GM12891 (cell line): ENCODE results near the gene ARPC5.

Source experiments
- POLR2A ChIP-seq: IDR thresholded peaks from 2 replicates; pipeline ENCODE4 v1.6.1; 2011; ENCODE audit warnings: low read depth, low read length, control low read depth
- POLR2AphosphoS5 ChIP-seq: IDR thresholded peaks from 2 replicates; pipeline ENCODE4 v1.6.1; 2011; ENCODE audit warnings: low read depth, low read length, control low read depth
- TAF1 ChIP-seq: IDR thresholded peaks from 2 replicates; pipeline ENCODE4 v1.6.1; 2011; ENCODE audit warnings: low read depth, low read length, control low read depth

DNA sequence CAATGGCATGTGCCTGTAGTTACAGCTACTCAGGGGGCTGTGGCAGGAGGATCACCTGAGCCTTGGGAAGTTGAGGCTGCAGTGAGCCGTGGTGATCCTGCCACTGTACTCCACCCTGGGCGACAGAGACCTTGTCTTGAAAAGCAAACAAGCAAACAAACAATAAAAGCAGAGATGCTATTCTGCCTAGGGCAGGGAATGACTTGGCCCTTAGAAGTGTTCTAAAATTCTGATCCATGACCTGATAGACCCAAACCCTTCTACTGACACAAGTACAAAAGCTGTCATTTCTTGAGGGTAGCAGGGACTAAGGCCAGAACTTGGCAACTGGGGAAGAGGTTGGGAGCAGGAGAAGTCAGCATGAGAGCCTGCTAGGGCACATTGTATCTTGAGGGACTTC lies 29.7 kb downstream of the ARPC5 start:
- TF ChIP-seq TAF1: no peak
- TF ChIP-seq POLR2A: no peak
- TF ChIP-seq POLR2AphosphoS5: no peak
